Measurements from ENCODE around the gene B3GALT4.
A peak's percentile ranks its signal among the peaks of the same experiment; 100 is the strongest.

B3GALT4 gene

GRCh38 chr6:33276864-33277662, at the start of gene B3GALT4:
Gene B3GALT4 (plus strand): TSS chr6:33277123. CDS start chr6:33277420, 297 bp downstream.
- CTCF ChIA-PET: interaction anchor here (0.8 to 1.9 kb wide), 10 partner anchors 12 to 322 kb away, joined by 3 to 16 read pairs (median 3); partner anchors contain the start of genes PFDN6 and WDR46
- DNase-seq (ENCODE audit: extremely low spot score): peak; percentile 64
- TF ChIP-seq CTBP1 (IDR thresholded peaks at IDR 0.05; ENCODE audit: borderline replicate concordance): no peak
- TF ChIP-seq ELF4 (IDR thresholded peaks at IDR 0.05): peak; percentile 28; the same call in 1 of the 2 replicates
- no peak for TF ChIP-seq SUZ12 (IDR thresholded peaks at IDR 0.05)
- TF ChIP-seq NFRKB (IDR thresholded peaks at IDR 0.05): no peak
- 0 out of 2 replicates have a peak, but pooled peaks have one; percentile 46 for TF ChIP-seq HDGF (IDR thresholded peaks at IDR 0.05; ENCODE audit: borderline replicate concordance)
- no peak for TF ChIP-seq TARDBP (IDR thresholded peaks at IDR 0.05)
- TF ChIP-seq FOXK2 (IDR thresholded peaks at IDR 0.05): no peak
- TF ChIP-seq FOXA1 (IDR thresholded peaks at IDR 0.05): no peak
- no peak for TF ChIP-seq ZNF384 (IDR thresholded peaks at IDR 0.05)
- peak; percentile 83; the same call in 1 of the 2 replicates for TF ChIP-seq LEF1 (IDR thresholded peaks at IDR 0.05; ENCODE audit: borderline replicate concordance)
- no peak for TF ChIP-seq BHLHE40 (IDR thresholded peaks at IDR 0.05; ENCODE audit: borderline replicate concordance)
- TF ChIP-seq, protein P1, sequence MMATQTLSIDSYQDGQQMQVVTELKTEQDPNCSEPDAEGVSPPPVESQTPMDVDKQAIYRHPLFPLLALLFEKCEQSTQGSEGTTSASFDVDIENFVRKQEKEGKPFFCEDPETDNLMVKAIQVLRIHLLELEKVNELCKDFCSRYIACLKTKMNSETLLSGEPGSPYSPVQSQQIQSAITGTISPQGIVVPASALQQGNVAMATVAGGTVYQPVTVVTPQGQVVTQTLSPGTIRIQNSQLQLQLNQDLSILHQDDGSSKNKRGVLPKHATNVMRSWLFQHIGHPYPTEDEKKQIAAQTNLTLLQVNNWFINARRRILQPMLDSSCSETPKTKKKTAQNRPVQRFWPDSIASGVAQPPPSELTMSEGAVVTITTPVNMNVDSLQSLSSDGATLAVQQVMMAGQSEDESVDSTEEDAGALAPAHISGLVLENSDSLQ (IDR thresholded peaks at IDR 0.05): no peak
- TF ChIP-seq L3MBTL2 (conservative IDR thresholded peaks at IDR 0.05): no peak
- TF ChIP-seq SP1 (IDR thresholded peaks at IDR 0.05): no peak
- no peak for TF ChIP-seq ARNT (IDR thresholded peaks at IDR 0.05)
- TF ChIP-seq FOXM1 (IDR thresholded peaks at IDR 0.05; ENCODE audit: borderline replicate concordance): no peak
- POLR2A ChIA-PET: interaction anchor here (0.9 to 4.2 kb wide), 19 partner anchors 10 to 306 kb away, joined by 3 to 37 read pairs (median 5); partner anchors contain the start of genes PFDN6, RGL2, RING1 and TAPBP

DNA sequence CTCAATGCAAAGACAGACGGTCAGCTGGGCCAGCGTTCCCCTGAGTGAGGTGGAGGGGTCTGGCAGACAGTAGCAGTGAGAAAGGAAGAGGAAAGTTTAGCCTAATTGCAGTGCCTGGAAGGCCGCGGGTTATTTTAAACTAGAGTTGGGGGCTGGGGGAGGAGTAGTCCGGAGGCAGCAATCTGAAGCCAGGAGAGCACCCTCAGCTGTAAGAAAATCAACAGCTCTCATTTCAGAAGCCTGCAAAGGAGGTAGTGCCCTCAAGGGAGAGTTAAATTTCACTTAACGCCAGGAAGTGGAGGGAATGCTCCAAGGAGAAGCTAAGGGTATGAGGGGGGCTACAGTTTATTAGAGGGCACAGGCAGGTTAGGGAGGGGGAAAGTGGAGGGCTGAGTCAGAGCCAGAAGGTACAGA, 41.7 kb upstream of the B3GALT4 start:
- no peak for TF ChIP-seq FOXK2 (IDR thresholded peaks at IDR 0.05)
- no peak for TF ChIP-seq L3MBTL2 (conservative IDR thresholded peaks at IDR 0.05)
- no peak for TF ChIP-seq HDGF (IDR thresholded peaks at IDR 0.05; ENCODE audit: borderline replicate concordance)
- no peak for TF ChIP-seq ELF4 (IDR thresholded peaks at IDR 0.05)
- TF ChIP-seq SP1 (IDR thresholded peaks at IDR 0.05): no peak
- TF ChIP-seq ZNF384 (IDR thresholded peaks at IDR 0.05): no peak
- no peak for TF ChIP-seq TARDBP (IDR thresholded peaks at IDR 0.05)
- TF ChIP-seq BHLHE40 (IDR thresholded peaks at IDR 0.05; ENCODE audit: borderline replicate concordance): no peak
- no peak for TF ChIP-seq NFRKB (IDR thresholded peaks at IDR 0.05)
- TF ChIP-seq SUZ12 (IDR thresholded peaks at IDR 0.05): no peak
- no peak for TF ChIP-seq FOXA1 (IDR thresholded peaks at IDR 0.05)
- TF ChIP-seq, protein P1 (IDR thresholded peaks at IDR 0.05): no peak
- TF ChIP-seq LEF1 (IDR thresholded peaks at IDR 0.05; ENCODE audit: borderline replicate concordance): no peak
- no peak for DNase-seq (ENCODE audit: extremely low spot score)
- CTCF ChIA-PET: interaction anchor here (0.8 to 1.7 kb wide), 2 partner anchors 11 to 13 kb away, joined by 3 to 7 read pairs; no protein-coding TSS in a partner anchor
- POLR2A ChIA-PET: interaction anchor here (0.8 to 1.8 kb wide), 6 partner anchors 11 to 36 kb away, joined by 3 to 7 read pairs (median 6); partner anchors contain the start of gene RING1

- TF ChIP-seq FOXA1 (IDR thresholded peaks at IDR 0.05) (no peak), ZNF384 (IDR thresholded peaks at IDR 0.05) (no peak), ARNT (IDR thresholded peaks at IDR 0.05) (no peak), SUZ12 (IDR thresholded peaks at IDR 0.05) (no peak), FOXK2 (IDR thresholded peaks at IDR 0.05) (no peak), LEF1 (IDR thresholded peaks at IDR 0.05; ENCODE audit: borderline replicate concordance) (no peak)
- POLR2A ChIA-PET: interaction anchor here (0.9 to 1.8 kb wide), 4 partner anchors 11 to 35 kb away, joined by 3 to 7 read pairs (median 5); partner anchors contain the start of genes RPS18 and VPS52
- no peak for DNase-seq (ENCODE audit: extremely low spot score)
- CTCF ChIA-PET: interaction anchor here (0.9 to 1.7 kb wide), 2 partner anchors 12 to 39 kb away, joined by 3 to 7 read pairs; no protein-coding TSS in a partner anchor
Measured at GRCh38 chr6:33236328-33236727, 40.6 kb upstream of the B3GALT4 start.

- CTCF ChIA-PET: interaction anchor here (0.9 kb wide), 1 partner anchor 40 kb away, joined by 3 read pairs; no protein-coding TSS in a partner anchor
- POLR2A ChIA-PET: interaction anchor here (1.2 to 1.6 kb wide), 2 partner anchors 11 to 34 kb away, joined by 4 to 6 read pairs; partner anchors contain the start of genes RPS18 and VPS52
- TF ChIP-seq FOXA1 (IDR thresholded peaks at IDR 0.05): no peak
- TF ChIP-seq CTBP1 (IDR thresholded peaks at IDR 0.05; ENCODE audit: borderline replicate concordance): no peak
- TF ChIP-seq FOXM1 (IDR thresholded peaks at IDR 0.05; ENCODE audit: borderline replicate concordance): no peak
- TF ChIP-seq FOXK2 (IDR thresholded peaks at IDR 0.05): no peak
- no peak for TF ChIP-seq BHLHE40 (IDR thresholded peaks at IDR 0.05; ENCODE audit: borderline replicate concordance)
- no peak for TF ChIP-seq ARNT (IDR thresholded peaks at IDR 0.05)
- TF ChIP-seq SUZ12 (IDR thresholded peaks at IDR 0.05): no peak
- no peak for DNase-seq (ENCODE audit: extremely low spot score)
Measured at GRCh38 chr6:33236852-33237251, 40.1 kb upstream of the B3GALT4 start.

DNA sequence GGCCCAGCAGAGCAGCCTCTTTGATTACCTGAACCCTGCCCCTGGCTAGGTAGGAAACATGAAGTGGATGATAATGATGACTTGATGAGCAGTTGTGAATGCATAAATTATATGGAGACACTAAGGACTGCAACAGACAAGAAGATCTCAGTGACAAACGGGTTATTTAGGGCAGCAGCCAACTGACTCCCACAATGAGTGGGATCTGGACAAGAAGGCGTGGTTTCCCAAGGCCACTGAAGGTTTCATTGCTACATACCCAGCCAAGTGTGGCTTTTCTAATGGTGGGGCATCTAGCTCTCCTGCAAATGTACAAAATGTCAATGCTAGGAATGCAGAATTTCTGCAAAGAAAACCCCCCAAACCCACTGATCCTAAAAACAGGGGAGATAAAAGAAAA, 39.2 kb upstream of the B3GALT4 start:
- TF ChIP-seq NFRKB (IDR thresholded peaks at IDR 0.05) (no peak), SP1 (IDR thresholded peaks at IDR 0.05) (no peak), ELF4 (IDR thresholded peaks at IDR 0.05) (no peak), ARNT (IDR thresholded peaks at IDR 0.05) (no peak)
- DNase-seq (ENCODE audit: extremely low spot score): no peak
- ChIA-PET POLR2A (interaction anchor here (1.0 to 1.6 kb wide), 4 partner anchors 9 to 266 kb away, joined by 3 to 6 read pairs (median 4); no protein-coding TSS in a partner anchor), CTCF (interaction anchor here (0.7 to 1.5 kb wide), 3 partner anchors 10 to 355 kb away, joined by 3 to 6 read pairs (median 4); no protein-coding TSS in a partner anchor)

GRCh38 chr6:33241968-33242367, 35.0 kb upstream of the B3GALT4 start:
- ChIA-PET POLR2A (no interaction called here), CTCF (interaction anchor here (0.7 kb wide), 1 partner anchor 116 kb away, joined by 3 read pairs; no protein-coding TSS in a partner anchor)
- TF ChIP-seq FOXA1 (IDR thresholded peaks at IDR 0.05) (no peak), SUZ12 (IDR thresholded peaks at IDR 0.05) (no peak), ELF4 (IDR thresholded peaks at IDR 0.05) (no peak), BHLHE40 (IDR thresholded peaks at IDR 0.05; ENCODE audit: borderline replicate concordance) (no peak), LEF1 (IDR thresholded peaks at IDR 0.05; ENCODE audit: borderline replicate concordance) (no peak), NFRKB (IDR thresholded peaks at IDR 0.05) (no peak), CTBP1 (IDR thresholded peaks at IDR 0.05; ENCODE audit: borderline replicate concordance) (no peak), ZNF384 (IDR thresholded peaks at IDR 0.05) (no peak)
- TF ChIP-seq, protein P1 (IDR thresholded peaks at IDR 0.05): no peak
- no peak for DNase-seq (ENCODE audit: extremely low spot score)

Data from HEK293T (cell line).